GM18511 (cell line): ENCODE data around the gene BCL2.
"Not testable (repeated sequence)": the region's sequence is repeated elsewhere in the genome, so short reads cannot be mapped to it uniquely, and the experiment has no call there.

Experiments used
- ATAC-seq: cut with Tn5 transposase; IDR thresholded peaks from one replicate; pipeline ENCODE4 v1.9.1; 2021; ENCODE audit warnings: mild to moderate bottlenecking, moderate library complexity; ENCODE audit not compliant: unreplicated experiment

The BCL2 gene

GRCh38 chr18:63207143-63207790 lies 112.3 kb downstream of the BCL2 start:
- peak; percentile 47 for ATAC-seq

GRCh38 chr18:63206433-63207142 lies 113.0 kb downstream of the BCL2 start:
- ATAC-seq: peak; percentile 6

- no peak for ATAC-seq
Measured at GRCh38 chr18:63205791-63206252, 113.7 kb downstream of the BCL2 start.

- ATAC-seq: no peak
Measured at GRCh38 chr18:63203497-63203896, 116.1 kb downstream of the BCL2 start.

GRCh38 chr18:63202828-63203227 lies 116.7 kb downstream of the BCL2 start:
- ATAC-seq: no peak

- not testable (repeated sequence) for ATAC-seq
Measured at GRCh38 chr18:63201456-63201855, 118.1 kb downstream of the BCL2 start.

- ATAC-seq: no peak
Measured at GRCh38 chr18:63199743-63200241, 119.8 kb downstream of the BCL2 start.

- no peak for ATAC-seq
Measured at GRCh38 chr18:63198868-63199742, 120.5 kb downstream of the BCL2 start.

- no peak for ATAC-seq
Measured at GRCh38 chr18:63198098-63198760, 121.3 kb downstream of the BCL2 start.

- no peak for ATAC-seq
Measured at GRCh38 chr18:63197246-63197869, 122.2 kb downstream of the BCL2 start.

GRCh38 chr18:63195326-63196159 lies 124.0 kb downstream of the BCL2 start:
- ATAC-seq: no peak

GRCh38 chr18:63192885-63193349 lies 126.7 kb downstream of the BCL2 start:
- peak; percentile 76 for ATAC-seq

- peak; percentile 44 for ATAC-seq
Measured at GRCh38 chr18:63192126-63192884, 127.3 kb downstream of the BCL2 start.

- ATAC-seq: no peak
Measured at GRCh38 chr18:63191413-63191812, 128.2 kb downstream of the BCL2 start.

- ATAC-seq: not testable (repeated sequence)
Measured at GRCh38 chr18:63190838-63191237, 128.7 kb downstream of the BCL2 start.

GRCh38 chr18:63189817-63190216 lies 129.8 kb downstream of the BCL2 start:
- no peak for ATAC-seq

GRCh38 chr18:63189041-63189440 lies 130.5 kb downstream of the BCL2 start:
- no peak for ATAC-seq

GRCh38 chr18:63187791-63188460 lies 131.6 kb downstream of the BCL2 start:
- ATAC-seq: peak; percentile 40
